Esophagus squamous epithelium (tissue), 5 donors: ENCODE measurements around the gene DCPS. TPM values are rescaled to one million over a fixed set of nuclear protein-coding genes. Genes with fewer than 3 reads are reported as not detected.
A peak's percentile ranks its signal among the peaks of the same experiment; 100 is the strongest.

ENCODE experiments used
- DNase-seq: peaks from one replicate; lab custom pipeline; 2025; lab: John Stamatoyannopoulos, UW
- H3K27ac ChIP-seq, 4 donors: fragments of 200-600 bp; sonication (generic); one replicate each; pipeline ENCODE4 v1.5.1; 2016 to 2019; ENCODE audit warnings: mild to moderate bottlenecking in 1 of 4
- H3K27me3 ChIP-seq, 4 donors: fragments of 200-600 bp; sonication (generic); 1 replicate in 3 of 4; 2 replicates in 1 of 4; pipeline versions ENCODE4 v1.5.1 to v1.6.0; 2017 to 2021; ENCODE audit warnings: antibody characterized with exemption in 1 of 4
- H3K36me3 ChIP-seq, 3 donors: fragments of 200-600 bp; sonication (generic); one replicate each; pipeline ENCODE4 v1.5.1; 2016 to 2019
- H3K4me1 ChIP-seq, 3 donors: fragments of 200-600 bp; sonication (generic); one replicate each; pipeline ENCODE4 v1.5.1; 2017 to 2019
- H3K4me3 ChIP-seq, 4 donors: fragments of 200-600 bp; sonication (generic); 1 replicate in 3 of 4; 2 replicates in 1 of 4; pipeline ENCODE4 v1.5.1; 2016 to 2019; ENCODE audit warnings: mild to moderate bottlenecking in 2 of 4, moderate library complexity in 1 of 4
- H3K9me3 ChIP-seq, 3 donors: fragments of 200-600 bp; sonication (generic); one replicate each; pipeline ENCODE4 v1.5.1; 2016 to 2019
- POLR2A ChIP-seq, 4 donors: fragments of 450-650 bp; IDR thresholded peaks; one replicate each; pipeline ENCODE4 v1.6.1; 2017; ENCODE audit warnings: antibody characterized with exemption in 4 of 4, mild to moderate bottlenecking in 4 of 4, moderate library complexity in 3 of 4
- WGBS, 2 donors: methylation state at CpG; one replicate each; pipeline ENCODE4 v1.1.5; 2018; 5-methylcytosine and 5-hydroxymethylcytosine counted together
- intact Hi-C: fragments of 100-400 bp; cut with DNase I; formaldehyde crosslinking; loops from one replicate; pipeline ENCODE4 v1.15.0; 2022
- total RNA-seq, 4 donors: library from RNA; depleted of rRNA; stranded (reverse); fragments of >200 nt; gene quantifications; one replicate each; pipeline ENCODE4 v1.1.0, GENCODE V29; 2016
- TF ChIP-seq, protein P1 (sequence below), 6 experiments: fragments of 450-650 bp in 4 of 6; fragments of 200-600 bp in 2 of 6; sonication (generic) in 2 of 6; IDR thresholded peaks; one replicate each; pipeline ENCODE4 v1.5.1; 2016 to 2019; ENCODE audit warnings: antibody characterized with exemption in 6 of 6, mild to moderate bottlenecking in 4 of 6, moderate library complexity in 4 of 6
- donor health status: DM: yes; HTN: yes; CAD: no.

DCPS gene
- total RNA-seq, 4 donors from 2014 or later, result 12.0 to 25.7 (median 14.9) TPM

DNA sequence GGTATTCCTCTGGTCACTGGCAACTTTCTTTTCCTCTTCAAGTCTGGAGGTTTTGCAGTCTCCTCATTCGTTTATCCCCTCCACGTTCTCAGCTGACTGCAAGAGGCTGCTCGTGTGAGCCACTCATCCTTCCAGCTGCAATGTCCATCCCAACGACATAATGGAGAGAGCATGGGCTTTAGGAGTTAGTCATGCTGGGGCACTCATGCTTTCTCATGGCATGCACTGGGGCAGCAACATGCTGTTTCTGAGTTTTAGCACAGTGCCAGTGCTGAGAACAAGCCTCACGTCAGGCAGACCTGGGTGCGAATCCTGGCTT is 7.1 kb downstream of the DCPS start:
- no peak overlapping the region for H3K27ac ChIP-seq
- WGBS, 2 donors, result 60 to 74% methylated on average over 5 of the region's 6 CpGs
- intact Hi-C loops, result loop anchor here (5.0 kb wide), 1 partner anchor 171 kb away; no protein-coding TSS in a partner anchor

DNA sequence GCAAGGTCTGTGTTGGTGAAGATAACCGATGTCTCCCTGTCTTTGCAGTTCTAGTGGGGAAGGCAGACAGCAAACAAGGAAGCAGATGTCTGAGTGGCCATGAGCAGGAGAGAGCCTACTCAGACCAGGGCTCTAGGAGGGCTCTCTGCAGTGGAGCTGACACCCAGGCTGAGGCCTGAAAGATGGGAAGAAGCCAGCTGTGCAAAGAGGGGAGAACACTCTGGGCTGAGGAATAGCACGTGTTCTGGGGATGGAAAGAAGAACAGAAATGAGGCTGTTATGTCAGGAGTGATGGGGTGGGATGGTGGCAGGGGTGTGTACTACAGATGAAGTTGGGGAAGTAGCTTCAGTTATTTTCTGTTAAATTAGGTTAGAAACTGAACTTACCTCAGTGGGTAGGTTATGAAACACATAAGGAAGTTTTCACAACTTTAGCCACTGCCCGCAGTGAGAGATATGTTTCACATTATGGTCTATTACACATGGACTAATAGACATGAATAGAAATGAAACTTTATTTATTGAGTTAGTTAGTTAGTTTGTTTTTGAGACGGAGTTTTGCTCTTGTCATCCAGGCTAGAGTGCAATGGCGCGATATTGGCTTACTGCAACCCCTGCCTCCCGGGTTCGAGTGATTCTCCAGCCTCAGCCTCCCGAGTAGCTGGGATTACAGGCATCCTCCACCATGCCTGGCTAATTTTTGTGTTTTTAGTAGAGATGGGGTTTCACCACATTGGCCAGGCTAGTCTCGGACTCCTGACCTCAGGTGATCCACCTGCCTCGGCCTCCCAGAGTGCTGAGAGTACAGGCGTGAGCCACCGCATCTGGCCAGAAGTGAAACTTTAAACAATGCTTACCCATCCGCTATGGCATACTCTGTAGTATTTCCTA is 7.8 kb downstream of the DCPS start:
- Histone ChIP-seq H3K4me1 (peaks cover 0 to 34% (median 3%) of the 10 kb centered on the region in 3 donors), H3K27me3 (no peaks in the 10 kb centered on the region), H3K4me3 (no peak overlapping the region), H3K36me3 (peaks cover 0 to 71% (median 0%) of the 10 kb centered on the region in 3 donors), H3K27ac (peak overlapping the region in 1 of 4 donors; percentile 13), H3K9me3 (no peaks in the 10 kb centered on the region)
- 82 to 92% methylated on average over 14 of the region's 14 CpGs for WGBS, 2 donors
- DNase-seq, result no peak
- TF ChIP-seq POLR2A (IDR thresholded peaks at IDR 0.05), result no peak
- TF ChIP-seq, protein P1, sequence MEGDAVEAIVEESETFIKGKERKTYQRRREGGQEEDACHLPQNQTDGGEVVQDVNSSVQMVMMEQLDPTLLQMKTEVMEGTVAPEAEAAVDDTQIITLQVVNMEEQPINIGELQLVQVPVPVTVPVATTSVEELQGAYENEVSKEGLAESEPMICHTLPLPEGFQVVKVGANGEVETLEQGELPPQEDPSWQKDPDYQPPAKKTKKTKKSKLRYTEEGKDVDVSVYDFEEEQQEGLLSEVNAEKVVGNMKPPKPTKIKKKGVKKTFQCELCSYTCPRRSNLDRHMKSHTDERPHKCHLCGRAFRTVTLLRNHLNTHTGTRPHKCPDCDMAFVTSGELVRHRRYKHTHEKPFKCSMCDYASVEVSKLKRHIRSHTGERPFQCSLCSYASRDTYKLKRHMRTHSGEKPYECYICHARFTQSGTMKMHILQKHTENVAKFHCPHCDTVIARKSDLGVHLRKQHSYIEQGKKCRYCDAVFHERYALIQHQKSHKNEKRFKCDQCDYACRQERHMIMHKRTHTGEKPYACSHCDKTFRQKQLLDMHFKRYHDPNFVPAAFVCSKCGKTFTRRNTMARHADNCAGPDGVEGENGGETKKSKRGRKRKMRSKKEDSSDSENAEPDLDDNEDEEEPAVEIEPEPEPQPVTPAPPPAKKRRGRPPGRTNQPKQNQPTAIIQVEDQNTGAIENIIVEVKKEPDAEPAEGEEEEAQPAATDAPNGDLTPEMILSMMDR (IDR thresholded peaks at IDR 0.05), result no peak
- intact Hi-C loops, result loop anchor here (5.0 kb wide), 1 partner anchor 171 kb away; no protein-coding TSS in a partner anchor

More for the DNA sequence above, 7.1 kb downstream of the DCPS start:
- no peak for DNase-seq
- H3K27me3 ChIP-seq, result no peaks in the 10 kb centered on the region
- no peaks in the 10 kb centered on the region for H3K9me3 ChIP-seq
- no peak overlapping the region for H3K4me3 ChIP-seq
- peaks cover 0 to 75% (median 0%) of the 10 kb centered on the region in 3 donors for H3K36me3 ChIP-seq
- peaks cover 0 to 34% (median 3%) of the 10 kb centered on the region in 3 donors for H3K4me1 ChIP-seq
- TF ChIP-seq POLR2A (IDR thresholded peaks at IDR 0.05), result no peak
- TF ChIP-seq, protein P1 (IDR thresholded peaks at IDR 0.05), result no peak

DNA sequence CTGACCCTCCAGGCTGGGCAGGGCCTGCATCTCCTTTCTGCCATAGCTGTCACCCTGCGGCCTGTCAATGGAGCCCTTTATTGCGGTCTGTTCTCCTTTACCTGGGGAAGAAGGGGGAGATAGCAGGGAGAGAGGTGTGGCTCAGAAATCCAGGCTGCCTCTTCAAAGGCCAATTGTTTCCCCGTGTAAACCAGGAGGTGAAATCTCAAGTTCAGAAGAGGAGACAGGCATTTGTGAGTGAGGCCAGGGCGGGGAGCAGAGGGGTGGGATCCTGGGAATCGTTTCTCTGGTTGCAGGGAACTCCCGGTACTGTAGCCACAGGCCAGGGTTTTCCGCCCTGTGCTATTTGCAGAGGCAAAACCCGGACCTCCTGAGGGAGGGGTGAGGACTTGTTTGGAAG is 9.1 kb downstream of the DCPS start:
- no peak for DNase-seq
- TF ChIP-seq POLR2A (IDR thresholded peaks at IDR 0.05), result no peak
- TF ChIP-seq, protein P1 (IDR thresholded peaks at IDR 0.05), result no peak
- Histone ChIP-seq H3K27ac (peak overlapping the region in 1 of 4 donors; percentile 13), H3K4me1 (peaks cover 5 to 38% (median 9%) of the 10 kb centered on the region in 3 donors), H3K27me3 (no peaks in the 10 kb centered on the region), H3K4me3 (no peak overlapping the region), H3K36me3 (peaks cover 0 to 60% (median 0%) of the 10 kb centered on the region in 3 donors), H3K9me3 (no peaks in the 10 kb centered on the region)
- WGBS, 2 donors, result 73% methylated on average over 4 to 5 of the region's 8 CpGs
- intact Hi-C loops, result loop anchor here (5.0 kb wide), 1 partner anchor 169 kb away; no protein-coding TSS in a partner anchor

DNA sequence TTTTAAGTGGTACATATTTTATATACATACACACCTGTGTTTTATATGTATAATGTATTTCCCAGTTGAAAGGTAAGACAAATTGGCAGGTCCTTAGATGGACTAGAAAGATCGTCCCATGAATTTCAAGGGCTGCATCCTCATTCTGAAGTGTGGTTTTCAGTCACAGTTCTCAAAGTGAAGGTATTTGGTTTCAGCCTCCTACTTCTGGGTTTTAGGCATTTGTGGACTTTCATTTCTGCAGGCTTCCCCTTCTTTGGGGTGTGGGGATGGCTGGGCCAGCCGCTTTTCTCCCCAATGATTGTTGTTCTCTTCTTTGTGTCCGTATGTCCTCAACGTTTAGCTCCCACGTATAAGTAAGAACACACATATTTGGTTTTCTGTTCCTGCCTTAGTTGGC is 10.0 kb downstream of the DCPS start:
- no peaks in the 10 kb centered on the region for H3K27me3 ChIP-seq
- 85 to 86% methylated on average over 4 to 5 of the region's 5 CpGs for WGBS, 2 donors
- no peaks in the 10 kb centered on the region for H3K9me3 ChIP-seq
- no peak for DNase-seq
- no peak overlapping the region for H3K4me3 ChIP-seq
- intact Hi-C loops, result loop anchor here (5.0 kb wide), 1 partner anchor 168 kb away; no protein-coding TSS in a partner anchor
- H3K4me1 ChIP-seq, result peaks cover 13 to 46% (median 18%) of the 10 kb centered on the region in 3 donors
- H3K36me3 ChIP-seq, result peaks cover 0 to 51% (median 0%) of the 10 kb centered on the region in 3 donors
- TF ChIP-seq, protein P1 (IDR thresholded peaks at IDR 0.05), result no peak
- no peak for TF ChIP-seq POLR2A (IDR thresholded peaks at IDR 0.05)
- no peak overlapping the region for H3K27ac ChIP-seq

DNA sequence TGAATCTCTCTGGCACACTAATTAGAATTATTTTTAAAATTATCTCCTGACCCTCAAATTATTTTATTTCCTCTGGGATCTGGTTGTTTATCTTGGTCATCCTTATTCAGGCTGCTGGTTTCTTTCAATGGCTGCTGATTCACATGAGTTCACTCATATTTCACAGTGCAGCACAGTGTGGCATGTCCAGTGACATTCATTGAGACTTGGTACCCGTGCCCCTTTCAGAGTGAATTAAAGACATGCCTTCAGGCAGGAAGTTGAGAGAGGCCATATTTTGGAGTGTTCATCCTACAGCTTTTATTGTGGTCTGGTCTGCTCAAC is 13.5 kb downstream of the DCPS start:
- Histone ChIP-seq H3K4me3 (peak overlapping the region in 1 of 4 donors; percentile 44), H3K4me1 (peaks cover 18 to 42% (median 23%) of the 10 kb centered on the region in 3 donors), H3K27me3 (no peaks in the 10 kb centered on the region), H3K36me3 (peaks cover 0 to 30% (median 0%) of the 10 kb centered on the region in 3 donors), H3K27ac (peak overlapping the region; percentile 26 to 90 (median 80)), H3K9me3 (no peaks in the 10 kb centered on the region)
- DNase-seq, result no peak
- 31 to 43% methylated on average over 1 of the region's 1 CpG for WGBS, 2 donors
- TF ChIP-seq, protein P1 (IDR thresholded peaks at IDR 0.05), result no peak
- TF ChIP-seq POLR2A (IDR thresholded peaks at IDR 0.05), result no peak
- intact Hi-C loops, result no loop called here
